Suprapubic skin (tissue), 3 donors: ENCODE results near the gene WDR36.

ENCODE experiments used
- POLR2A ChIP-seq, 2 donors: fragments of 450-650 bp; IDR thresholded peaks; one replicate each; pipeline ENCODE4 v1.6.1; 2017; ENCODE audit warnings: antibody characterized with exemption in 2 of 2, mild to moderate bottlenecking in 2 of 2, moderate library complexity in 2 of 2
- TF ChIP-seq, protein P1 (sequence below), 2 donors: fragments of 200-600 bp in 1 of 2; fragments of 450-650 bp in 1 of 2; sonication (generic) in 1 of 2; IDR thresholded peaks; one replicate each; pipeline ENCODE4 v1.5.1; 2016 to 2019; ENCODE audit warnings: antibody characterized with exemption in 2 of 2, mild to moderate bottlenecking in 1 of 2, moderate library complexity in 1 of 2

DNA sequence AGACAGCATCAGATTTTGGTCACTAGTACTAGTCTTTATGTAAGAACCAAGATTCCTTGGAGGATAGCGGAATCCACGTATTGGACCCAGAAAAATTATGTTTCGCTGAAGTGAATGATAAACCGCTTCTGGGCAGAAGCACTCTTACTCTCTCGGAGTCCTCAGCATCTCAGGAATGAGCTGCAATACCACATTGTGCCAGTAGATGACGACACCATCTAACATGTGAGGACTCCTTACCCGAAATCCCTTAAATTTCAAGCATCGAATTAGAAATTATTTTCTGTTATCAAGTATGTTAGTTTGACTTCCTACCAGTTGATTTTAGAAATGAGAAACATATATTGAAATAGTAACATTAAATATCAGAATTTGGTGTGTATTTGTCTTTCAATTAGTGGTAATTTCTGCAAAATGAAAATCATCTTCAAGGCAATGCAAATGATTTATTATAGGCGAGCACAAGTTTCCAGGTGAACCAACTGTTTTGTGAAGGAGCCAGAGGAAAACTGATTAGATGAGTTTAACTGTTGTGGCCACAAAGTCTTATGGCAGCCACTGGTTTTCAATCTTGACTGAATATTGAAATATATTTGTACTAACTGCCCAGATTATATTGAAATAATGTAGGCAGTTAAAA lies 66.1 kb downstream of the WDR36 start:
- TF ChIP-seq, protein P1, sequence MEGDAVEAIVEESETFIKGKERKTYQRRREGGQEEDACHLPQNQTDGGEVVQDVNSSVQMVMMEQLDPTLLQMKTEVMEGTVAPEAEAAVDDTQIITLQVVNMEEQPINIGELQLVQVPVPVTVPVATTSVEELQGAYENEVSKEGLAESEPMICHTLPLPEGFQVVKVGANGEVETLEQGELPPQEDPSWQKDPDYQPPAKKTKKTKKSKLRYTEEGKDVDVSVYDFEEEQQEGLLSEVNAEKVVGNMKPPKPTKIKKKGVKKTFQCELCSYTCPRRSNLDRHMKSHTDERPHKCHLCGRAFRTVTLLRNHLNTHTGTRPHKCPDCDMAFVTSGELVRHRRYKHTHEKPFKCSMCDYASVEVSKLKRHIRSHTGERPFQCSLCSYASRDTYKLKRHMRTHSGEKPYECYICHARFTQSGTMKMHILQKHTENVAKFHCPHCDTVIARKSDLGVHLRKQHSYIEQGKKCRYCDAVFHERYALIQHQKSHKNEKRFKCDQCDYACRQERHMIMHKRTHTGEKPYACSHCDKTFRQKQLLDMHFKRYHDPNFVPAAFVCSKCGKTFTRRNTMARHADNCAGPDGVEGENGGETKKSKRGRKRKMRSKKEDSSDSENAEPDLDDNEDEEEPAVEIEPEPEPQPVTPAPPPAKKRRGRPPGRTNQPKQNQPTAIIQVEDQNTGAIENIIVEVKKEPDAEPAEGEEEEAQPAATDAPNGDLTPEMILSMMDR (IDR thresholded peaks at IDR 0.05): peak; percentile 91 to 98
- no peak for TF ChIP-seq POLR2A (IDR thresholded peaks at IDR 0.05)
